Suppressor macrophage (primary cell): Measurements from ENCODE around the gene PDE6A.
A peak's percentile ranks its signal among the peaks of the same experiment; 100 is the strongest.
"Not testable (repeated sequence)": the region's sequence is repeated elsewhere in the genome, so short reads cannot be mapped to it uniquely, and the experiment has no call there.

Experiments used
- DNase-seq, 4 experiments: peaks; one replicate each; pipeline ENCODE4 v3.0.0-alpha.2; 2020 to 2022

Gene PDE6A

DNA sequence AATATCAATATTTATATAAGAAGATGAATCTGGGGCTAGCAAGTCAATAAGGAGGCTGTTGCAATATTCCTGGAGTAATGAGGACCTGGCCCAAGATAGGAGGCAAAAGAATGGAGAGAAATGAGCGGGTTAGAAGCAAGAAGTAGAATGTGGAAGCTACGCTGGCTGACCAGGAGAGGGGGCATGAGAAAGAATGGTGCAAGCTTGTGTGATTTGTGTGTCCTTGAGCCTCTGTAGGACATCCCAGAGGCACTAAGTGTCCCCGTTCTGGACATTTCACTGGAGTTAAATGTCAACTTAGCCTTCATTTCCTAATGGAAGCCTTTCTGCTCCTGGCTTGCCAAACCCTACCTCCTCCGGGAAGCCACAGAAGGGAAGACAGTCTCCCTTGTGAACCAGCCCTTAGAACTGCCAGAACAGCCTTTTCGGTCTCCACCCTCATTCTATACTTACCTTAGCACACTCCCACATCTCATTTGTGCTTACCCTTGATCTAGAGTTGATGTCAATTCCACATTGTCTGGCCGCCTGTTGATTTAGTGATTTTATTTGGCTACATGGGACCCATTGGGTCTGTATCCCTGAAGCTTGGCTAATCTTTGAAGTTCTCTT lies 6.7 kb upstream of the PDE6A start:
- DNase-seq = no peak

DNA sequence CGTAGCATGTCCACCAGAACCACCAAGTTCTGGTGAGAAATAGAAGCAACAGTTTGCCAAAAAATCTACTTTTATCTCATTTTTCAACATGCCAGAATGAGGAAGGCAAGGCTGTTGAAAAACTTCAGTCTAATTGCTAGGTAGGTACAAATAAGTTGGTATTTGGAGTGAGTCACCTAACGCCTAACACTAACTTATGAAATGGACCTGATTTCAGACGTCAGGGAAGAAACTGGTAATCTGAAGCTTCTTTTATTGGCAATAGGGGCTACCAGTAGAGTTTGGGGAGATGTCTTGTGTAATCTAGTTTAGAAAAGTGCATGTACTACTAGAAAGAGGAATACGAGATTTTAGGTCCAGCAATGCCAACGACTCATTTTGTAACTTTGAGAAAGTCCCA lies 4.4 kb upstream of the PDE6A start:
- no peak for DNase-seq

DNA sequence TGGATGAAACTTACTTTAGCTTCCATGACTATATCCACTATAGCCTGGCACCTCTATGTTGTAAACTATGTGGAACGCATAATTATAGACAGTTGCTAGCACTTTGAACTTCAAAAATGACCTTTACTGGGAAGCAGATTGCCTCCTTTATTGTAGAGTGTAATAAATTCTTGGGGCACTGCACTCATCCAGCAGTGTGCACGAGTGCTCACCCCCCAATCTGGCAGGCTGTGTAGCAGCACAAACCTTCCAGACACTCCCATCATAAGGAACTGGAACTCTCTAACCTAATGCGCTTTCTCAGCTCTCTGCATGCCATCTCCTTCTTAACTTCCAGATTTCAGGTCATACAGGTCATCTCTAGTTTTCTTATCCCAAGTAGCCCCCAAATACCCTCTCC lies 1.5 kb upstream of the PDE6A start:
- no peak for DNase-seq

DNA sequence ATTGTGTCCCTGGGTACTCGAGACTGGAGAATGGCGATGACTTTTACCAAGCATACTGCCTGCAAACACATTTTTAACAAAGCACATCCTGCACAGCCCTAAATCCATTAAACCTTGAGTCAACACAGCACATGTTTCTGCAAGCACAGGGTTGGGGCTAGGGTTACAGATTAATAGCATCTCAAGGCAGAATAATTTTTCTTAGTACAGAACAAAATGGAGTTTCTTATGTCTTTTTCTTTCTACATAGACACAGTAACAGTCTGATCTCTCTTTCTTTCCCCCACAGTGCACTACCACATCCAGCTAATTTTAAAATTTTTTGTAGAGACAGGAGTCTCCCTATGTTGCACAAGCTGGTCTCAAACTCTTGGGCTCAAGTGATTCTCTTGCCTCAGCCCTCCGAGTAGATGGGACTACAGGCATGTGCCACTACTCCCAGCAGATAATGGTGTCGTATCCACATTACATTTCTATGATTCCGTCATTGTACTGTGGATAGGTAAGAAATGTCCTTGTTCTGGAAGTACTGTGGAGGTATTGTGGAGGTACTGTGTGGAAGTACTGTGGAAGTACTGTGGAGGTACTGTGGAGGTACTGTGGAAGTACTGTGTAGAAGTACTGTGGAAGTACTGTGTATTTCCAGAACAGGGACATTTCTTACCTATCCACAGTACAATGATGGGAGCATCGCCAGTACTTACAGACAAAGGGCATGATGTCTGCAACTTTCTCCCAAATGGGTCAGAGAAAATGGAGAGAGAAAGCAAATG lies 1.2 kb downstream of the PDE6A start:
- DNase-seq = not testable (repeated sequence)

DNA sequence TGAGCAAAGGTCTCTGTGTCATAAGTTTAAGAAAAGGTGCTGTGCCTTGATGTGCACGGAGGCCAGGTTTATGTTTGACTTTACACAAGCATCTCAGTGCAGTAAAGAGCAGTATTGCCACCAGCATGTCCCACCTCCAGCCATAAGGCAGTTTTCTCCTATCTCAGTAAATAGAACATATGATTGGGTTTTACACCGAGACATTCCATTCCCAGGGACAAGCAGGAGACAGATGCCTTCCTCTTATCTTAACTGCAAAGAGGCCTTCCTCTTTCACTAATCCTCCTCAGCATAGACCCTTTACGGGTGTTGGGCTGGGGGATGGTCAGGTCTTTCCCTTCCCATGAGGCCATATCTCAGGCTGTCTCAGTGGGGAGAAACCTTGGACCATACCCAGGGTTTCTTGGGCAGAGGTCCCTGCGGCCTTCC lies 1.8 kb downstream of the PDE6A start:
- not testable (repeated sequence) for DNase-seq

DNA sequence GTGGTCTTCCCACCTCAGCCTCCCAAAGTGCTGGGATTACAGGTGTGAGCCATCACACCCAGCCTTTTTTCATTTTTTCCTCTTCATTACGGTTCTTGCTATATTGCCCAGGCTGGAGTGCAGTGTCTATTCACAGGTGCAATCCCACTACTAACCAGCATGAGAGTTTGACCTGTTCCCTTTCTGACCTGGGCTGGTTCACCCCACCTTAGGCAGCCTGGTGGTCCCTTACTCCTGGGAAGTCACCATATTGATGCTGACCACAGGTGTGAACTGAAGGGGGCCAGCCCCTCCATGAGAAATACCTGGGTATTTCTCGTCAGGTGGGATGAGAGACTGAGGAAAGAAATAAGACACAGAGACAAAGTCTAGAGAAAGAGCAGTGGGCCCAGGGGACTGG lies 2.4 kb downstream of the PDE6A start:
- no peak for DNase-seq

DNA sequence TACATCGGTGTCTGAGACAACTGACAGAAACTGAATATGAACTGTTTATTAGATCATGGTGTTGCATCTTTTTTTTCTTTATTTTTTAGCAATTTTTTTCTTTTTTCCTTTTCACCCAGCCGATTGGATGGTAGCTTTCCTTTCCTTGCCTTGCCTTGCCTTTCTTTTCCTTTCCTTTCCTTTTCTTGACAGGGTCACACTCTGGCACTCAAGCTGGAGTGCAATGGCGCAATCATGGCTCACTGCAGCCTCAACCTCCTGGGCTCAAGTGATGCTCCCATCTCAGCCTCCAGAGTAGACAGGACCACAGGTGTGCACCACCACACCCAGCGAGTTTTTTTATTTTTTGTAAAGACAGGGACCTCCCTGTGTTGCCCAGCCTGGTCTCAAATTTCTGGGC lies 2.8 kb downstream of the PDE6A start:
- no peak for DNase-seq

DNA sequence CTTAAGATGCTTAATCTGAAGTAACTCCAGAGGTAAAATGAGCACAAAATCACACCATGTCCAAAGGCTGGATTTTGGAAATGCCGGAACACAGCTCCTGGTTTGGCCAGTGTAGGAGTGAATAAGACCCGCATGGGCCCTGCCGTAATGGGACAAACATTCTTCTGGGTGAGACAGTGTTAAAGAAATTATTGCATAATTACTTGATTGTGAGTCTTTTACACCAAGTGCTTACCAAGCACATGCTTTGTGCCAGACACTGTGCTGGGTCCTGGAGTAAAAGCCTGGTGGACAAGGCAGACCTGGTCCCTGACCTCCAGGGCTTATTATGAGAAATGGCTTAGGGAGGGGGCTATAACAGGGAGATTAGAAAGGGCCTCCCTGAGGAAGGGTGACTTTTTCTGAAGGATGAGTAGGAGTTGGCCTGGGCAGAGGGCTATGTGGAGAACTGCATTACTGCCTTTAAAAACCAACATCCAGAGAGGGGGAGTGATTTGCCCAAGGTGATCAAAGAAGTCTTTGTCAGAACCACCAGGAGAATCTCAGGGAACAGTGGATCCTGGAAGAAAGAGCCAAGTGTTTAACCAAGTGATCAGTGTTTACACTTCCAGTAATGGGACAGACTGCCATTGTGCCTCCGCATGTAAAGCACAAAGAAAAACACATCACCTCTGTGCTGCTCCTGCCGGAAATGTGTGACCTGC lies 3.5 kb downstream of the PDE6A start:
- no peak for DNase-seq

DNA sequence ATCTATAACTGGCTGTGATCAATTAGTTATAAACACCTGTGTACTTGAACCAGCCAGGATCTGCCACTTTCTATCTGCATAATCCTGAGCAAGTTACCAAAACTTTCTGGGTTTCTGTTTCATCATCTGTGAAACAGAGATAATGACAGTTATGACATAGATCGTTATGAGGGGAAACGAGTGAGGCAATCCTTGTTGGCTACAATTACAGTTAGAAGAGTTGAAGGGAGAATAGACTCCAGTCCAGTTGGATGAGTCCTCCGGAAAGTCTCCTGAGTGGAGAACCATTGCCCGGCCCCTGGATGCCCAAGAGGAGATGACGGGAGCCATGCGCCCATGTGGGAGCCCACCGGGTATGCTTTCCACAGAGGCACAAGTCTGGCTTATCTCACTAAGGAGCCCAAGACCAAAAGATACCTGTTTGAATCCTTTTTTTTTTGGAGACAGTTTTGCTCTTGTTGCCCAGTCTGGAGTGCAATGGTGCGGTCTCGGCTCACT lies 4.5 kb downstream of the PDE6A start:
- DNase-seq = peak in 2 of 4 experiments; percentile 29 to 34

DNA sequence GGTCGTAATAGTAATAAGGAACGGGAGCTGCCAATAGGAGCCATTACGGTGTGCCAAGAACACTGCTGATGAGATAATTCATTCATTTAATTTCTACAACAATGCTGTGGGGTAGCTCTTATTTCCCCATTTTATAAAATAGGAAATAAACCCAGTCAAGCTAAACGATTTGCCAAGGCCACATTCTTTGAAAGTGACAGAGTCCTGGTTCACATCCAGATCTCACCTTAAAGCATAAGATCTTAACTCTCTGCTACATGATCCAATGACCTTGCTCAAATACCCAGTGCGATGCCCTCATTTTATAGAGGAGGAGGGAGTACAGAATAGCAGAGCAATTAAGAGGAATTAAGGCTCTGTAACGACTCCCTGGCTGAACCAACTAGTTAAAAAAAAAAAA lies 5.0 kb downstream of the PDE6A start:
- DNase-seq = peak in 3 of 4 experiments; percentile 16 to 49 (median 47)

DNA sequence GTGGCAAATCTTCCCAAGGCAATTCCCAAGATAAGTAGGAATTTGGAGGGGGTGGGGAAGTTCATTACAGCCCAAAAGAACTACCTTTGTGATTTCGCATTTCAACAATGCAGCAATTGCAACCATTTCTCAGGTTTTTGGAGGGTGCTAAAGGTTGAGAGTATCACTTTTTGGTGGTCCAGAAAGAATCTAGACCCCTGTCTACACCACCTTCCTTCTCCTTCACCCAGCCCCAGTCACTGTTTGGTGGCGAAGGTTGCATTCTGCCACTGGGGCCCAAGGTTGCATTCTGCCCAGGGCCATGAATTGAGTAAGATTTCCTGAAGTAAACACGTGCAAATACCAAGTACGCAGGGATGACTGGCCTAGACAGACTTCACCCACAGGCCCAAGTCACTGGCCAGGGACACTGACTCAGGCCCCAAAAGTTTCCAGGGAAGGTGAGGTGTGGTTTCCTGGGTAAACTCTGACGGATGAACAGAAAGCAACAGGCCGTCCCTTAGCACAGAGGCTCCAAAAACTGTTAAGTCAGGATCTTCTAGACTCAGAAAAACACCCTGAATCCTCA lies 5.7 kb downstream of the PDE6A start:
- DNase-seq = peak in 3 of 4 experiments; percentile 25 to 58 (median 26)

DNA sequence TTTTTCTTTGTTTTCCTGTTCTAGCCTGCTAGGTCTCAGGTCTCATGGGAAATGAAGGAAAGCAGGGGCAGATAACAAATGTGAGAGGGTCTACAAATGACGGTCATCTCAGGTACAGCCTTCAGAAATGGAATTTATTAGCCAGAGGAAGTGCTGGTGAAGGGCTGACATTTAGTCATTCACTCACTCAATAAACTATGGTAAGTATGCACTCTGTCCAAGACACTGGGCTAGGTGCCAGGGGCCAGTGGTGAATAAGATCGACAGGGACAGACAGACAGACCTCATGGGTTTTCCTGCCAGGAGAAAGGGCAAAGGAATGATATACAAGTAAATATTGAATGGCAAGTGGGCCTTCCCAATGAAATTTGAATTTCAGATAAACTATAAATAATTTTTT lies 6.3 kb downstream of the PDE6A start:
- DNase-seq = peak; percentile 27 to 49 (median 33)

DNA sequence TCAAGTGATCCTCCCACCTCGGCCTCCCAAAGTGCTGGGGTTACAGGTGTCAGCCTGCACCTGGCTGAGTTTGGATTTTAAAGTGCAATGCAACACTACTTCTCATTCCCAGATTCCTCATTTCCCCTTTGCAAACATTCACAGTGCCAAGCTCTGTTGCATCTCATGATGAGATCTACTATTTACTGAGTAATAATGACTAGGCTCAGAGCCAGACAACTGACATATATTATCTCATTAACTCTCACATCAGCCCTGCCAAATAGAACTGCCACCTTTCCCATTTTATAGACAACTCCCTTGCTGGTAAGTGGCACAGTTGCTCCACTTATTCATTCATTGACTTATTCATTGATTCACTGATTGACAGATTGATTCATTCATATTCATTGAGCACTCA lies 7.0 kb downstream of the PDE6A start:
- DNase-seq = peak in 3 of 4 experiments; percentile 5 to 33 (median 25)

DNA sequence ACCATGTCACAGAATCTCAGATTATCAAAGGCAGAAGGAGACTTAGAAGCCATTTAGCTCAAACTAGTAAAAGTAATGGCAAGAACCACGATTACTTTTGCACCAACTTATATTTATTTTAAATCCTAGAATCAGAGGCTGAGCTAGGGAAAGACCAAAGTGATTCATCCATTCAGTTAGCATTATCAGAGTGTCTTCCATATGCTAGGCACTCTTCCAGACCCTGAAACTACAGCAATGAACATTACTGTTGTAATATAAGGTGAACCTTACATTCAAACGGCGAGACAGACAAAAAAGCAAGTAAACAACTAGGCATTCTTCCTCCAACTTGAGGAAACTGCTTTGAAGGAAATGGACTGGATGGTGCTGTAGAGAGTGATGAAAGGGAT lies 7.9 kb downstream of the PDE6A start:
- no peak for DNase-seq

DNA sequence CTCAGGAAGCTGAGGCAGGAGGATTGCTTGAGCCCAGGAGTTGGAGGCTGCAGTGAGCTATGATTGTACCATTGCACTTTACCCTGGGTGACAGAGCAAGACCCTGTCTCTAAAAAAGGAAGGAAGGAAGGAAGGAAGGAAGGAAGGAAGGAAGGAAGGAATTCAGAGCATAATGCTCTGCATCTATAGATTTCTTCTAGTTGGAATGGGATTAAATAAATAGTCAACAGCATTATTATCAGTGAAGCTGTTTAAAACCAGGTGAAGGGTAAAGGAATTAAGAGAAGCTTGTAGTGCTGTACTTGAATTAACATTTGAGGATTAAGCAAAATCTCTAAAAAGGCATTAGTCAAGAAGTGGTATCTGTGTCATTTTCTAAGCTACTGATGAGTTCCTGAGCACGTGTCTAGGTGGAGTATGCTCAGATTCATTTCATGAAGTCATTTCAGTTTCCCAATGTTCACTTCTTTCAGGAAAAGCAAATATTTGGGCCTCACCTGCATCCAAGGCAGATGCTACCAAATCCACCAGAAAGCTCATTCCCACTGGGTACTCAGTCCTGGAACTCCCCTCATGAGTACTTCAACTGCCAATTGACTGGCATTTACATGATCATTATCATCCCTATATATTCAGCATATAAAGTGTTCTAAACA lies 8.4 kb downstream of the PDE6A start:
- DNase-seq = no peak

DNA sequence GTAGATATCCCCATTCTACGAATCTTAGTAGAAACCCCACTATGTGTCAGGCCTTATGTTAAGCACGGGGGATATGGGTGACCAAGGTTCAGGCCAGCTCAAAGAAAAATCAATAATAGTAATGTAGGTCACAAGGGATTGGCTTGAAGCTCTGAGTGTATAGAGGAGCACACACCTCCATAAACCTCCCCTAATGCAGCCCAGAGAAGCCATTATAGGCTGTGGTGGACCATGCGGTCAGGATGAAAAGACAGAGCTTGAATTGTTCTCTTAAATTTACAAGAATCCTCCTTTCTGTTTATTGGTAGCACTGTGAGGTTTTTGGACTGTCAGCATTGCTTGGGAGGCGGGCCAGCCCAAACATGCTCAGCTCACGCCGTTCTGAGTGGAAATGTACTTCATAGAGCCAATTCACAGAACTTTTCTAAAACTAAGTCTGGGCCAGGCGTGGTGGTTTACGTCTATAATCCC lies 9.1 kb downstream of the PDE6A start:
- no peak for DNase-seq

DNA sequence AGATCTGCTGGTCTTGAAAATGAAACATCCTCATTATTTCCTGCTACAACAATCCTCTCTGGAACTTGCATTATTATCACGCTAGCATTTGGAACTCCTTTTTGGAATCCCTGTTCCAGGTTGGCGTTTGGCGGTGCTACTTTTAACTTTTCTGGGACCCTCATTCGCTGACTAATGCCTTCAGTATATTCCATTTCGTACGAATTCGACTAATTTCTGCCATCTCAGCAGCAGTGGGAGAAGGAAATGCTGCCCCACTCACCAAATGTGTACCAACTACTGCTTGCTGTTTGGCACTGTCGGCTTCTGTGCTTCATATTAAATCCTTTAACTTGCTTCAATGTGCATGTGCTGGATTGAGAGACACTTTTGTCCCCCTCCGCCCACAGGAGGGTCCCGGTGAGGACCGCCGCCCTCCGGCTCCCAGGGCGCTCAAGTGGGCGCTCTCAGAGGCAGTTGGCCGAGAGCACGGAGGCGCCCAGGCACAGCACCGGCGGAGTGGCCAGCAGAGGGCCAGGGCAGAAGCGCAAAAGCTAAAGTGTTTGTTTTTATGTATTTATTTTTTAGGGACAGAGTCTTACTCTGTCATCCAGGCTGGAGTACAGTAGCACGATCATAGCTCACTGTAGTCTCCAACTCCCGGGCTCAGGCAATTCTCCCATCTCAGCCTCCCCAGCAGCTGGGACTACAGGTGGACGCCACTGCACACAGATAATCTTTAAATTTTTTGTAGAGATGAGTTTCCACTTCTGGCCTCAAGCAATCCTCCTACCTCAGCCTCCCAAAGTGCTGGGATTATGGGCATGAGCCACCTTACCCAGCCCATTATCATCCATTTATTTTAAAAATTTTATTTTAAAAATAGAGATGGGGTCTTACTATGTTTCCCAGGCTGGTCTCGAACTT lies 11.9 kb downstream of the PDE6A start:
- DNase-seq = peak in 2 of 4 experiments; percentile 14 to 45

DNA sequence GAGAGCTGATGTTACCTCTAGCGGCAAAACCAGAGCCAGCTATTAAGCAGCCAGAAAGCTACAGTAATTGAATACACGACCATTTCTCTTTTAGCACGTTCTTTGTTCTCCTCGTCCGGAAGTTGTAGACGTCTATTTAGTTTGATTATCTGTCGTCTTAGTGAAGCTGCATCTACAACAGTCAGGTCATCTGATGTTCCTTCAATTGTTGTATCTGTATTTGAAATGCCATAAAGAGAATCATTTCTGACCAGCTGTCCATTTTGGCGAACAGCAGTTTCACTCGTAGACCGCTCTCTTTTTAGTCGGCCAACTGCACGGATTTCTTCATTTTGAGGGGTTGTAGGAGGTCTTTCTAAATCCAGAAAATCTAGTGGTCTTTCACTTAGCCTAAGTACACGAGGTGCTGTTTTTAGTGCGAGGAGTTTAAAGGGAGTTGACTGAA lies 12.6 kb downstream of the PDE6A start:
- DNase-seq = no peak

DNA sequence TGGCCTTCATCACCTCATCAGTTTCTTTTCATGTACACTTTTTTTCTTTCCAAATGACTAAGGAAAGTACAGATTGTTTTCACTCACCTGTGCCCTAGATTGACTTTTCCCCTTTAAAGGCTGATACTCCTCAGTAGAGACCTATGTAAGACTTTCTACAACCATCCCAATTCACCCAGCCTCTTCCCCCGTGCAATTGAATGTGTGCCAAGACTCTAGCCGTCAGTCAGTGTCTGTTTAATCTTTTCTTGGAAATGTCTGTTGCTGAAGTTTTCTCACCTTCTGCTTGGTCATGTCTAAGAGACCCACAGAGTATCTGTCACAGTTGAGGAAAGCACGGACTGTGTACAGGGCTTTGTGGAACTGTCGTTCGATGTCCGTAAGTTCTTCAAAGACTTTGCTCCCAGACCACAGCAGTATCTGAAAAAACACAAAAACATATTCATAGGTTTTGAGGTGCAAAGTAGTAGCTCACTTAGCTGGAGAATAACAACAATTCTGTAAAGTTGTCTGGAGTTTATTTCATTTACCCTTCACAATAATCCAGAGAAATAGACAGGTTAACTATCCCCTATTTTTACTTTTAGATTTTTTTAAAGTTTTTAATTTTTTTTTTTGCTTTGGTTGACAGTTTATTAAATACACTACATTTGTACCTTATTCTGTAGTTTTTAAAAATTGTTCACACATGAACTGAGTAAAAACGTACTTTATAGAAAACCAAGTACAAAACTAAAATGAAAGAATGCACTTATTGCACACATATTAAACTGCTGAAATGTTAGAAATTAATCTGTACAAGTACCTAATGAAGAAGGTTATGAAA lies 13.6 kb downstream of the PDE6A start:
- DNase-seq = no peak

DNA sequence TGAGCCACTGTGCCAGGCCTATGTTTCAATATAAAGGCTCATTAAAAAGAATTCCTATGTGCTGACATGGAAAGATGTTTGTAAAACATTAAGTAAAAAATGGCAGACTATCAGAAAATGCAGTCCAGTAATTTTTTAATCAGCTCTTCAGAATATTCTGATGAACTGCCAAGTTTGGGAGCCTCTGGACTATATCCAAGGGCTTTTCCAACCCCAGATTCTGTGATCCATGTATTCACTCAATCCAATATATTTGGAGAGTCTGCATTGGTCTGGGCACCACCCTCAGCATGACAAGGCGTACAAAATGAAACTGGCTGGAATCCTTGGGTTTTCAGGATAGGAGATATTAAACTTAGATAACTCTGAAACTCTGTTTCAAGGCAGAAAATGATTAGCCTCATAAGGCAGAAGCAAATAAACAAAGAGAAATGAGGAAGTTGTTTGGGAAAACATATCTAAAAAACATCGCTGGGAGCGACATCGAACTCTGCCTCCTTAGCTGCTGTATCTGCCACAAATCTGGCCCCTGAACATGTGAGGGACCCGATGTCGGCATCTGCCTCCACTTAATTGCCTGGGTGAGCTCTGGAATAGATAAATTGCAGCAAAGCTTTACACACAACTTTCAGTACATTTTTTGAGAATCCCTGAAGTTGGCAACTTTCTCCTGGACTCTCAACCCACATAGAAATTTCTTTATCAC lies 14.4 kb downstream of the PDE6A start:
- DNase-seq = no peak
